K562 (cell line): ENCODE measurements around the gene ATP23. TPM values are rescaled to one million over a fixed set of nuclear protein-coding genes. Genes with fewer than 3 reads are reported as not detected.

ENCODE experiments used
- ATF7 ChIP-seq: fragments of 450-650 bp; IDR thresholded peaks from 2 replicates; pipeline ENCODE4 v1.7.1; 2014; ENCODE audit warnings: mild to moderate bottlenecking, moderate library complexity
- CBFA2T2 ChIP-seq: fragments of 450-650 bp; conservative IDR thresholded peaks from 2 replicates; pipeline ENCODE4 v1.6.1; 2017; ENCODE audit warnings: mild to moderate bottlenecking
- CEBPG ChIP-seq, 3 experiments: fragments of 200-800 bp in 1 of 3; sonication (Bioruptor generic) in 1 of 3; sonication (generic) in 1 of 3; formaldehyde crosslinking in 1 of 3; IDR thresholded peaks in 2 of 3; conservative IDR thresholded peaks in 1 of 3; 2 replicates each; pipeline versions ENCODE4 v1.6.1 to v1.8.0; 2016 to 2022; ENCODE audit warnings: missing compliant biosample characterization in 2 of 3, missing genetic modification characterization in 2 of 3, mild to moderate bottlenecking in 1 of 3, missing genetic modification reagents in 1 of 3
- DMBX1 ChIP-seq: fragments of 250-450 bp; sonication (Bioruptor Pico); IDR thresholded peaks from 2 replicates; pipeline ENCODE4 v1.8.0; 2022; ENCODE audit warnings: inconsistent platforms, mild to moderate bottlenecking, moderate library complexity, borderline replicate concordance
- IRF2 ChIP-seq: sonication (generic); formaldehyde crosslinking; IDR thresholded peaks from 2 replicates; pipeline ENCODE4 v1.8.1; 2022; ENCODE audit warnings: mild to moderate bottlenecking, missing genetic modification reagents
- MAFF ChIP-seq: IDR thresholded peaks from 2 replicates; pipeline ENCODE4 v1.6.1; 2012; ENCODE audit warnings: low read length, improper control_type of control experiment
- MED1 ChIP-seq: sonication (generic); formaldehyde crosslinking; IDR thresholded peaks from 2 replicates; pipeline ENCODE4 v1.8.1; 2023; ENCODE audit warnings: missing genetic modification reagents, borderline replicate concordance
- MIER1 ChIP-seq: fragments of 450-650 bp; IDR thresholded peaks from 2 replicates; pipeline ENCODE4 v1.6.1; 2016; ENCODE audit warnings: antibody characterized with exemption, mild to moderate bottlenecking, low read depth
- NRF1 ChIP-seq, 2 experiments: fragments of 450-650 bp; IDR thresholded peaks in 1 of 2; conservative IDR thresholded peaks in 1 of 2; 2 replicates each; pipeline ENCODE4 v1.6.1; 2014; ENCODE audit warnings: mild to moderate bottlenecking in 2 of 2
- PCBP2 ChIP-seq: fragments of 200-400 bp; formaldehyde crosslinking; IDR thresholded peaks from 2 replicates; pipeline ENCODE4 v1.6.1; 2018; ENCODE audit warnings: low read length, low read depth, mild to moderate bottlenecking, moderate library complexity; ENCODE audit not compliant: poor library complexity, severe bottlenecking
- RAD21 ChIP-seq, 2 experiments: fragments of 250-450 bp in 1 of 2; fragments of 450-650 bp in 1 of 2; sonication (Bioruptor Pico) in 1 of 2; formaldehyde crosslinking in 1 of 2; IDR thresholded peaks in 1 of 2; conservative IDR thresholded peaks in 1 of 2; 2 replicates each; pipeline versions ENCODE4 v1.4.0 to v1.8.0; 2020 to 2022; ENCODE audit warnings: mild to moderate bottlenecking in 2 of 2, moderate library complexity in 1 of 2
- SMARCA5 ChIP-seq: fragments of 450-650 bp; IDR thresholded peaks from 2 replicates; pipeline ENCODE4 v1.6.1; 2016
- TCF15 ChIP-seq: fragments of 250-450 bp; sonication (Bioruptor Pico); IDR thresholded peaks from 2 replicates; pipeline ENCODE4 v1.8.0; 2022; ENCODE audit warnings: moderate library complexity, mild to moderate bottlenecking, inconsistent platforms
- ZNF174 ChIP-seq: fragments of 250-450 bp; sonication (Bioruptor Pico); IDR thresholded peaks from 2 replicates; pipeline ENCODE4 v1.4.0; 2020; ENCODE audit warnings: mild to moderate bottlenecking
- ZNF431 ChIP-seq: sonication (generic); formaldehyde crosslinking; IDR thresholded peaks from 2 replicates; pipeline ENCODE4 v1.8.0; 2022; ENCODE audit warnings: mild to moderate bottlenecking, missing genetic modification reagents
- ZNF655 ChIP-seq: fragments of 250-450 bp; sonication (Bioruptor Pico); IDR thresholded peaks from 2 replicates; pipeline ENCODE4 v1.5.0; 2021
- polyA plus RNA-seq, 8 experiments: library from polyadenylated mRNA; depleted of rRNA in 4 of 8; stranded (reverse) in 5 of 8; unstranded in 3 of 8; fragments of >200 nt; fragmentation: Nextera tagmentation in 2 of 8; fragmentation: Illumina TruSeq in 1 of 8; extraction: Ambion mirVana in 2 of 8; extraction: Trizol in 1 of 8; gene quantifications; 2 replicates each; pipeline versions ENCODE4 v1.2.1 to v1.2.3, GENCODE V29; 2011 to 2014; ENCODE audit warnings: inconsistent platforms in 1 of 8, missing spikeins in 1 of 8
- total RNA-seq, 7 experiments: library from RNA; depleted of rRNA in 6 of 7; stranded (reverse); fragments of >200 nt in 6 of 7; fragmentation: Illumina TruSeq in 2 of 7; extraction: Trizol in 2 of 7; gene quantifications; 2 replicates each; pipeline versions ENCODE4 v1.2.1 to v1.2.3, GENCODE V29; 2011 to 2021; ENCODE audit warnings: low replicate concordance in 1 of 7
- TF ChIP-seq, protein P1 (sequence below): fragments of 450-650 bp; formaldehyde crosslinking; IDR thresholded peaks from 2 replicates; pipeline ENCODE4 v1.4.0; 2020; ENCODE audit warnings: mild to moderate bottlenecking, moderate library complexity
- TF ChIP-seq, protein P2 (sequence below): sonication (generic); formaldehyde crosslinking; IDR thresholded peaks from 2 replicates; pipeline ENCODE4 v1.8.0; 2023; ENCODE audit warnings: mild to moderate bottlenecking, missing genetic modification reagents

The ATP23 gene
- total and polyA plus RNA-seq, 9 of the 15 experiments (the other 6 are each of a cell fraction or from before 2014, with no cell fraction given), result 8.3 to 53.7 (median 28.5) TPM

DNA sequence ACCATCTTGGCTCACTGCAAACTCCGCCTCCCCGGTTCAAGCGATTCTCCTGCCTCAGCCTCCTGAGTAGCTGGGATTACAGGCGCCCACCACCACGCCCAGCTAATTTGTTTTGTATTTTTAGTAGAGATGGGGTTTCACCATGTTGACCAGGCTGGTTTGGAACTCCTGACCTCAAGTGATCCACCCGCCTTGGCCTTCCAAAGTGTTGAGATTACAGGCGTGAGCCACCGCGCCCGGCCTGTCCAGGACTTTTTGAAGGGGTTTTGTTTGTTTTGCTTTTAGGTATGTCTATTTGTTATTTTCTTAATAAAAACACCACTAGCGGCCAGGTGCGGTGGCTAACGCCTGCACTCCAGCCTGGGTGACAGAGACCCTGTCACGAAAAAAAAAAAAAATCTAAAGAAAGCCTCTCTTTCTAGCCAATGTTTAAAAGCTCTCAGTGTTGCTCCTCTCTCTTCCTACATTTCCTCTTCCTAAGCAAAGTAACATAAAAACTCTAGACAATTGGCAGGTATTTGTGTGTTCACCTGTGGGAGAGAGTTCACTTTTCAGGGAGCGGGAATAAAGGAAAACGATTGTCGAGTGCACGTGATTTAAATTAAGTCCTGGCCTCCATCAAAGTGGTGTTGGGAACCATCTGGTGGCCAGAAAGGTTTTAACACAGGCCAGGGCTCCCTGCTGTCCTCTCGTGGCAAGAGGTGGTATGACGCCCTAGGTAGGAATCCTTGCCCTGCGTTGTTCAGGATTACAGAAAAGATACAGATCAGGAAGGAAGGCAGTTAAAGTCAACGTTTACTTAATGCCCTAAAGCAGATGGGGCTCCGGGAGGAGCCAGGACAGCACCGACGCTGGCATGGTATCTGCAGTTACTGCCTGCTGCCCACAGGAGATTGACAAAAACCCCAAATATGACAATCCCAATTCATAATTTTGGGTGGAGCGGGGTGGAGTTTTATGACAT lies 36.2 kb upstream of the ATP23 start (continued):
- TF ChIP-seq NRF1 (conservative IDR thresholded peaks at IDR 0.05 in 1 of 2, IDR thresholded peaks at IDR 0.05 in 1 of 2) (no peak), ZNF174 (no peak), MED1 (CRISPR knock-in tag) (no peak), CEBPG (CRISPR knock-in tag; IDR thresholded peaks at IDR 0.05) (no peak), CEBPG (tag; conservative IDR thresholded peaks at IDR 0.05 in 1 of 2, IDR thresholded peaks at IDR 0.05 in 1 of 2) (no peak), MAFF (no peak), RAD21 (CRISPR knock-in tag; conservative IDR thresholded peaks at IDR 0.05 in 1 of 2, IDR thresholded peaks at IDR 0.05 in 1 of 2) (peak; percentile 100), SMARCA5 (no peak), ZNF655 (no peak), CBFA2T2 (peak; percentile 15; the same call in 1 of the 2 replicates), TCF15 (CRISPR knock-in tag) (no peak), DMBX1 (no peak), PCBP2 (no peak), ZNF431 (CRISPR knock-in tag) (no peak), ATF7 (peak; percentile 37; the same call in 1 of the 2 replicates), MIER1 (no peak), IRF2 (CRISPR knock-in tag) (no peak)
- TF ChIP-seq, protein P1, sequence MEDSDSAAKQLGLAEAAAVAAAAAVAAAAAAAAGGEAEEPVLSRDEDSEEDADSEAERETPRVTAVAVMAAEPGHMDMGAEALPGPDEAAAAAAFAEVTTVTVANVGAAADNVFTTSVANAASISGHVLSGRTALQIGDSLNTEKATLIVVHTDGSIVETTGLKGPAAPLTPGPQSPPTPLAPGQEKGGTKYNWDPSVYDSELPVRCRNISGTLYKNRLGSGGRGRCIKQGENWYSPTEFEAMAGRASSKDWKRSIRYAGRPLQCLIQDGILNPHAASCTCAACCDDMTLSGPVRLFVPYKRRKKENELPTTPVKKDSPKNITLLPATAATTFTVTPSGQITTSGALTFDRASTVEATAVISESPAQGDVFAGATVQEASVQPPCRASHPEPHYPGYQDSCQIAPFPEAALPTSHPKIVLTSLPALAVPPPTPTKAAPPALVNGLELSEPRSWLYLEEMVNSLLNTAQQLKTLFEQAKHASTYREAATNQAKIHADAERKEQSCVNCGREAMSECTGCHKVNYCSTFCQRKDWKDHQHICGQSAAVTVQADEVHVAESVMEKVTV (CRISPR knock-in tag), result peak; percentile 100
- TF ChIP-seq, protein P2, sequence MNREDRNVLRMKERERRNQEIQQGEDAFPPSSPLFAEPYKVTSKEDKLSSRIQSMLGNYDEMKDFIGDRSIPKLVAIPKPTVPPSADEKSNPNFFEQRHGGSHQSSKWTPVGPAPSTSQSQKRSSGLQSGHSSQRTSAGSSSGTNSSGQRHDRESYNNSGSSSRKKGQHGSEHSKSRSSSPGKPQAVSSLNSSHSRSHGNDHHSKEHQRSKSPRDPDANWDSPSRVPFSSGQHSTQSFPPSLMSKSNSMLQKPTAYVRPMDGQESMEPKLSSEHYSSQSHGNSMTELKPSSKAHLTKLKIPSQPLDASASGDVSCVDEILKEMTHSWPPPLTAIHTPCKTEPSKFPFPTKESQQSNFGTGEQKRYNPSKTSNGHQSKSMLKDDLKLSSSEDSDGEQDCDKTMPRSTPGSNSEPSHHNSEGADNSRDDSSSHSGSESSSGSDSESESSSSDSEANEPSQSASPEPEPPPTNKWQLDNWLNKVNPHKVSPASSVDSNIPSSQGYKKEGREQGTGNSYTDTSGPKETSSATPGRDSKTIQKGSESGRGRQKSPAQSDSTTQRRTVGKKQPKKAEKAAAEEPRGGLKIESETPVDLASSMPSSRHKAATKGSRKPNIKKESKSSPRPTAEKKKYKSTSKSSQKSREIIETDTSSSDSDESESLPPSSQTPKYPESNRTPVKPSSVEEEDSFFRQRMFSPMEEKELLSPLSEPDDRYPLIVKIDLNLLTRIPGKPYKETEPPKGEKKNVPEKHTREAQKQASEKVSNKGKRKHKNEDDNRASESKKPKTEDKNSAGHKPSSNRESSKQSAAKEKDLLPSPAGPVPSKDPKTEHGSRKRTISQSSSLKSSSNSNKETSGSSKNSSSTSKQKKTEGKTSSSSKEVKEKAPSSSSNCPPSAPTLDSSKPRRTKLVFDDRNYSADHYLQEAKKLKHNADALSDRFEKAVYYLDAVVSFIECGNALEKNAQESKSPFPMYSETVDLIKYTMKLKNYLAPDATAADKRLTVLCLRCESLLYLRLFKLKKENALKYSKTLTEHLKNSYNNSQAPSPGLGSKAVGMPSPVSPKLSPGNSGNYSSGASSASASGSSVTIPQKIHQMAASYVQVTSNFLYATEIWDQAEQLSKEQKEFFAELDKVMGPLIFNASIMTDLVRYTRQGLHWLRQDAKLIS (CRISPR knock-in tag), result peak; percentile 69; the same call in 1 of the 2 replicates
